Measurements from ENCODE around the gene MYO1D. TPM values are rescaled to one million over a fixed set of nuclear protein-coding genes. Genes with fewer than 3 reads are reported as not detected.

Gene MYO1D
- total RNA-seq, 1 donor from 2014 or later, result 27.7 TPM

DNA sequence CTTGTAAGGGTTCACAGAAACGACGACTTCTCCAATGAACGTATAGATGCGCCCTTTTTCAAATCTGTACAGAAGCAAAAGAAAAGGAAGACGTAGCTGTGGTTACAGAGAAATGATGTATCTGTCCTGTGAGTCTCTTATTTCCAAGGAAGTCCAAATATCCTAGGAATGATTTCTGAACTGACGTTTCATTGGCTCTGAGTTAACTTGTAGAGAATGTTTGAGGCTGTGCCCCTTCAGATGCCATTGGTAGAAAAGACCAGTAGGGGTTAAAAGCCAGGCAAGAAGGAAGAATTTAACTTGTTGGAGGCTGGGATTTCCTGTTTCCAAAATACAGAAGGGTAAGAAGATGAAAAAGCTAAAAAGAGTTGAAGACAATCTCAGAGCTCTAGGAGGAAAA lies 96.2 kb downstream of the MYO1D start:
- ATAC-seq (ENCODE audit: low read depth) (no peak), DNase-seq (no peak)
- no peak overlapping the region for H3K4me3 Mint-ChIP-seq
- H3K27me3 Mint-ChIP-seq, result no peaks in the 10 kb centered on the region
- no peak for TF ChIP-seq CTCF (IDR thresholded peaks at IDR 0.05)
- H3K9me3 Mint-ChIP-seq, result no peaks in the 10 kb centered on the region
- intact Hi-C loops (cut with micrococcal nuclease), result no loop called here
- H3K36me3 Mint-ChIP-seq (ENCODE audit: low read depth), result peaks cover 3% of the 10 kb centered on the region
- peaks cover 3% of the 10 kb centered on the region for H3K4me1 Mint-ChIP-seq
- POLR2A ChIA-PET, result no interaction called here
- H3K27ac Mint-ChIP-seq, result no peak overlapping the region
- CTCF ChIA-PET, result interaction anchor here (1.3 to 5.8 kb wide), 5 partner anchors 96 to 297 kb away, joined by 4 to 128 read pairs (median 35); partner anchors contain the start of gene MYO1D

- CTCF ChIA-PET, result interaction anchor here (1.4 to 1.5 kb wide), 2 partner anchors 99 to 132 kb away, joined by 4 to 6 read pairs; partner anchors contain the start of gene MYO1D
- no peak overlapping the region for H3K27ac Mint-ChIP-seq
Observed at GRCh38 chr17:32777922-32778321, 99.0 kb downstream of the MYO1D start.

DNA sequence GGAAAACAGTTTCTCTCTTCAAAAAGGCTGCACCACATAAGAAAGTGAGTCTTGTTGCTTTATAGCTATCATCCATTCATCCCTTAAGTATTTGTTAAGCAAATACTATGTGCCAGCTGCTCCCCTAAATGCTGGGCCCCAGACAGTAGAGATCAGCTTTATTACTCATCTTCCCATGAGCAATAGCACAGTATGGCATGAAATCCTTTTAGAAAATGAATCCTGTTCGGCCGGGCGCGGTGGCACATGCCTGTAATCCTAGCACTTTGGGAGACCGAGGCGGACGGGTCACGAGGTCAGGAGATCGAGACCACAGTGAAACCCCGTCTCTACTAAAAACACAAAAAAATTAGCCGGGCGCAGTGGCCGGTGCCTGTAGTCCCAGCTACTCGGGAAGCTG lies 99.5 kb downstream of the MYO1D start:
- ATAC-seq (ENCODE audit: low read depth) (no peak), DNase-seq (no peak)
- CTCF ChIA-PET, result interaction anchor here (1.4 to 1.5 kb wide), 2 partner anchors 100 to 132 kb away, joined by 4 to 6 read pairs; partner anchors contain the start of gene MYO1D
- no peak for TF ChIP-seq CTCF (IDR thresholded peaks at IDR 0.05)
- intact Hi-C loops (cut with micrococcal nuclease), result no loop called here
- Mint-ChIP-seq H3K4me3 (no peak overlapping the region), H3K9me3 (no peaks in the 10 kb centered on the region), H3K27me3 (no peaks in the 10 kb centered on the region), H3K36me3 (ENCODE audit: low read depth) (peaks cover 8% of the 10 kb centered on the region), H3K4me1 (peaks cover 3% of the 10 kb centered on the region), H3K27ac (no peak overlapping the region)
- POLR2A ChIA-PET, result no interaction called here

More at GRCh38 chr17:32777922-32778321, 99.0 kb downstream of the MYO1D start:
- ATAC-seq (ENCODE audit: low read depth) (no peak), DNase-seq (no peak)
- Mint-ChIP-seq H3K4me3 (no peak overlapping the region), H3K27me3 (no peaks in the 10 kb centered on the region), H3K36me3 (ENCODE audit: low read depth) (peaks cover 6% of the 10 kb centered on the region), H3K4me1 (no peaks in the 10 kb centered on the region), H3K9me3 (no peaks in the 10 kb centered on the region)
- no peak for TF ChIP-seq CTCF (IDR thresholded peaks at IDR 0.05)
- intact Hi-C loops (cut with micrococcal nuclease), result no loop called here
- POLR2A ChIA-PET, result no interaction called here

DNA sequence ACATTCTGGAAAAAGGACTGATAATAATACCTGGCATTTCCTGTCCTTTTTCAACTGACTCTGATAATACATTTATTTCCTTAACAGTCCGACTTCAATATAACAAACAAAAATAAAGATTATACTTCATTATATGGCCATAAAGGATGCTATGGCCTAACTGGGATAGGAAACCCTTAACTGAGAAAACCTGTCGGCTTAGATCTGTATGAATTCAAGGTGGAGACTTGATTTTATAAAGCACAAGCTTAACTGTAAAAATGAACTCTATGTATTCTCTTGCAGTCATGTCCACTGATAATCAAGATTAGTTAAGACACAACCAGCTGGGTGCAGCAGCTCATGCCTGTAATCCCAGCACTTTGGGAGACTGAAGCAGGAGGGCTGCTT lies 102.2 kb downstream of the MYO1D start:
- Mint-ChIP-seq H3K4me3 (no peak overlapping the region), H3K9me3 (no peaks in the 10 kb centered on the region), H3K27ac (no peak overlapping the region), H3K27me3 (no peaks in the 10 kb centered on the region), H3K4me1 (peaks cover 5% of the 10 kb centered on the region), H3K36me3 (ENCODE audit: low read depth) (peaks cover 12% of the 10 kb centered on the region)
- intact Hi-C loops (cut with micrococcal nuclease), result loop anchor here (5.0 kb wide), 1 partner anchor 292 kb away; no protein-coding TSS in a partner anchor
- CTCF ChIA-PET, result interaction anchor here (1.1 to 1.2 kb wide), 2 partner anchors 9 to 103 kb away, joined by 3 read pairs; partner anchors contain the start of gene MYO1D
- POLR2A ChIA-PET, result no interaction called here
- ATAC-seq (ENCODE audit: low read depth) (no peak), DNase-seq (no peak)
- no peak for TF ChIP-seq CTCF (IDR thresholded peaks at IDR 0.05)

GRCh38 chr17:32773856-32774694 lies 102.8 kb downstream of the MYO1D start:
- Mint-ChIP-seq H3K27ac (no peak overlapping the region), H3K4me3 (no peak overlapping the region), H3K36me3 (ENCODE audit: low read depth) (peaks cover 12% of the 10 kb centered on the region), H3K27me3 (no peaks in the 10 kb centered on the region), H3K4me1 (peaks cover 5% of the 10 kb centered on the region), H3K9me3 (no peaks in the 10 kb centered on the region)
- DNase-seq, result no peak
- ChIA-PET CTCF (interaction anchor here (1.1 to 1.2 kb wide), 2 partner anchors 9 to 103 kb away, joined by 3 read pairs; partner anchors contain the start of gene MYO1D), POLR2A (no interaction called here)
- TF ChIP-seq CTCF (IDR thresholded peaks at IDR 0.05), result no peak
- ATAC-seq (ENCODE audit: low read depth), result no peak
- intact Hi-C loops (cut with micrococcal nuclease), result loop anchor here (5.0 kb wide), 1 partner anchor 292 kb away; no protein-coding TSS in a partner anchor

All from activated B cell treated with CpG ODN at 0.5 μM for 24 hours (primary cell).